DMS79 (cell line): ENCODE measurements around the gene WDFY2.
A peak's percentile ranks its signal among the peaks of the same experiment; 100 is the strongest.
"Not testable (repeated sequence)": the region's sequence is repeated elsewhere in the genome, so short reads cannot be mapped to it uniquely, and the experiment has no call there.

Experiments
- DNase-seq: peaks from one replicate; lab custom pipeline; 2025; lab: John Stamatoyannopoulos, UW

The WDFY2 gene

GRCh38 chr13:51583875-51584730 is at the start of gene WDFY2:
Gene WDFY2, plus strand, starts transcription at chr13:51584462. Its CDS starts 226 bp downstream, at chr13:51584688.
- peak; percentile 98 for DNase-seq

- no peak for DNase-seq
Observed at GRCh38 chr13:51538591-51539179, 45.6 kb upstream of the WDFY2 start.

- DNase-seq, result no peak
Observed at GRCh38 chr13:51539887-51540286, 44.4 kb upstream of the WDFY2 start.

- no peak for DNase-seq
Observed at GRCh38 chr13:51541037-51541436, 43.2 kb upstream of the WDFY2 start.

GRCh38 chr13:51541809-51542258 is 42.4 kb upstream of the WDFY2 start:
- no peak for DNase-seq

GRCh38 chr13:51542346-51543242 is 41.7 kb upstream of the WDFY2 start:
- no peak for DNase-seq

- not testable (repeated sequence) for DNase-seq
Observed at GRCh38 chr13:51545446-51545845, 38.8 kb upstream of the WDFY2 start.

GRCh38 chr13:51547425-51548176 is 36.7 kb upstream of the WDFY2 start:
- no peak for DNase-seq

- DNase-seq, result no peak
Observed at GRCh38 chr13:51549050-51549449, 35.2 kb upstream of the WDFY2 start.

- DNase-seq, result no peak
Observed at GRCh38 chr13:51549593-51549992, 34.7 kb upstream of the WDFY2 start.

GRCh38 chr13:51550151-51550550 is 34.1 kb upstream of the WDFY2 start:
- no peak for DNase-seq

GRCh38 chr13:51551416-51551815 is 32.8 kb upstream of the WDFY2 start:
- no peak for DNase-seq

GRCh38 chr13:51552027-51552426 is 32.2 kb upstream of the WDFY2 start:
- no peak for DNase-seq

GRCh38 chr13:51553531-51553930 is 30.7 kb upstream of the WDFY2 start:
- DNase-seq, result no peak

GRCh38 chr13:51556740-51557139 is 27.5 kb upstream of the WDFY2 start:
- no peak for DNase-seq

- no peak for DNase-seq
Observed at GRCh38 chr13:51557438-51557837, 26.8 kb upstream of the WDFY2 start.

GRCh38 chr13:51557875-51558612 is 26.2 kb upstream of the WDFY2 start:
- DNase-seq, result no peak

- no peak for DNase-seq
Observed at GRCh38 chr13:51559946-51560735, 24.1 kb upstream of the WDFY2 start.

- DNase-seq, result no peak
Observed at GRCh38 chr13:51562011-51562671, 22.1 kb upstream of the WDFY2 start.

GRCh38 chr13:51564252-51564651 is 20.0 kb upstream of the WDFY2 start:
- no peak for DNase-seq
